ENCODE results near the gene TARS1.

Gene TARS1

GRCh38 chr5:33440482-33441240 is at the start of gene TARS1:
TSS of gene TARS1 (plus strand) at chr5:33440965. CDS start at chr5:33441087, 122 bp downstream.
- DNase-seq = peak; percentile 96

GRCh38 chr5:33398501-33398900 is 42.3 kb upstream of the TARS1 start:
- DNase-seq = no peak

DNA sequence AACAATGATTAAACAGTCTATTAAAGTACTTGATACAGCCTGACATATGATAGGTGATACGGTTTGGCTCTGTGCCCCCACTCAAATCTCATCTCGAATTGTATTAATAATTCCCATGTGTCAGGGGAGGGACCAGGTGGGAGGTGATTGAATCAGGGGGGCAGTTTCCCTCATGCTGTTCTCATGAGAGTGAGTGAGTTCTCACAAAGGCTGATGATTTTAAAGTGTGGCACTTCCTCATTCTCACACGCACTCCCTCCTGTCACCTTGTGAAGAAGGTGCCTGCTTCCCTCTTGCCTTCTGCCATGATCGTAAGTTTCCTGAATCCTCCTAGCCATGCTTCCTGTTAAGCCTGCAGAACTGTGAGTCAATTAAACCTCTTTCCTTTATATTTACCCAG is 40.1 kb upstream of the TARS1 start:
- DNase-seq = no peak

GRCh38 chr5:33401482-33402390 is 39.0 kb upstream of the TARS1 start:
- no peak for DNase-seq

GRCh38 chr5:33403187-33403586 is 37.6 kb upstream of the TARS1 start:
- DNase-seq = no peak

DNA sequence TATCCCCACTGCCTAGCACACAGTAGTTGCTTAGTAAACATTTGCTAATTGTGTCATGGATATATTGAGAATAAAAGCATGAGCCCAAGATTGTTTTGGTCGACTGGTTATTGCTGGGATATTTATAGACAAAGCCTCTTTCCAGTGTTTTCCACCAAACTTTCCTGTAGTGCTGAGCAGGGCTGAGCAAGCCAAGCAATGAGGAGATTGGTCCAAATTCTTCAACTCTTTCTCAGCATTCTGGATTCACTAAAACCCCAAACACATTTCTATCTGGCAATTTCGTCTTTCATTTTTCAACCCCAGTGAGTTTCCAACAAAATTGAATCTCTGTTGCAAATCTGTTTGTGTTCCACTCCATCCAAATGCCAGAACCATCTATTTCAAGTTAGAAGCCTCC is 31.9 kb upstream of the TARS1 start:
- no peak for DNase-seq

GRCh38 chr5:33409435-33410170 is 31.2 kb upstream of the TARS1 start:
- no peak for DNase-seq

- DNase-seq = no peak
These were observed 30.5 kb upstream of the TARS1 start for GRCh38 chr5:33410221-33410620.

- DNase-seq = no peak
These were observed 29.3 kb upstream of the TARS1 start for GRCh38 chr5:33411498-33411897.

- DNase-seq = no peak
These were observed 24.9 kb upstream of the TARS1 start for GRCh38 chr5:33415811-33416354.

- no peak for DNase-seq
These were observed 23.1 kb upstream of the TARS1 start for GRCh38 chr5:33417632-33418031.

- no peak for DNase-seq
These were observed 19.8 kb upstream of the TARS1 start for GRCh38 chr5:33420946-33421345.

DNA sequence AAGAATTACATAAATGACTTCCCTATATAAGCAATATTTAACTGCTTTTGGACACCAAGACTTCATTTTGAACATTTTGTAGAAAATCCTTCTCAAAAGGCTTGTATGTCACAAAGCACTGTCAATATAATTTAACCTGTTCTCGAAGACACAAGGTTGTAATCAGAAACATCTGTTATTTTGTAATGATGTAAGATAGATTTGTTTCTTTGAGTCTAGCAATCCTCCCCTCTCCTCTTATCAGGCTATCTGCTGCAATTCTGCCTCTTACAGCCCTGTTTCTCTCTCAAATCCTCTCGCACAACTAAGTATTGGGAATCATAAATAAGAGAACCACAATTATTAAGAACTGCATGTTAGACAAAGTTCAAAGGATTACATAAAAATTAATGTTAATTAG is 18.6 kb upstream of the TARS1 start:
- DNase-seq = no peak

- no peak for DNase-seq
These were observed 17.6 kb upstream of the TARS1 start for GRCh38 chr5:33423018-33423630.

DNA sequence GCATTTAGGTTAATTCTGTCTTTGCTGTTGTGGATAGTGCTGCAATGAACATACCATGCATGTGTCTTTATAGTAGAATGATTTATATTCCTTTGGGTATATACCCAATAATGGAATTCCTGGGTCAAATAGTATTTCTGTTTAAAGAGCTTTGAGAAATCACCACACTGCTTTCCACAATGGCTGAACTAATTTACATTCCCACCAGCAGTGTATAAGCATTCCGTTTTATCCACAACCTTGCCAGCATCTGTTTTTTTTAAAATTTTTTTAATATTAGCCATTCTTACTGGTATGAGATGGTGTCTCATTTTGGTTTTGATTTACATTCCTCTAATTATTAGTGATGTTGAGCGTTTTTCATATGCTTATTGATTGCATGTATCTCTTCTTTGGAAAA is 15.5 kb upstream of the TARS1 start:
- DNase-seq = no peak

DNA sequence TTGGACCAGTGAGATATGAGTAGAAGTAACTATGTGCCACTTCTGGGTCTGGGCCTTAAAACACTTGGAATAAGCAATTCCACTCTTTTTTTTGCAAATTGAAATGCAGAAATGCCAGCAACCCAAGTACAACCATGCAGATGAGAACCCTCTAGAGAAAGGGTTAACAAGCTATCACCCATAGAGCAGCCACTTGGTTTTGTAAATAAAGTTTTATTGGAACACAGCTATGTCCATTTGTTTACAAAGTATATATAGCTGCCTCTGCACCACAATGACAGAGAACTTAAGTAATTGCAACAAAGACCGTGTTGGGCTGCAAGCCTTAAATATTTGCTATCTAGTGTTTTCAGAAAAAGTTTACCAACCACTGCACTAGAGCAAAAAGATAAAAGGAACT is 9.8 kb upstream of the TARS1 start:
- DNase-seq = no peak

DNA sequence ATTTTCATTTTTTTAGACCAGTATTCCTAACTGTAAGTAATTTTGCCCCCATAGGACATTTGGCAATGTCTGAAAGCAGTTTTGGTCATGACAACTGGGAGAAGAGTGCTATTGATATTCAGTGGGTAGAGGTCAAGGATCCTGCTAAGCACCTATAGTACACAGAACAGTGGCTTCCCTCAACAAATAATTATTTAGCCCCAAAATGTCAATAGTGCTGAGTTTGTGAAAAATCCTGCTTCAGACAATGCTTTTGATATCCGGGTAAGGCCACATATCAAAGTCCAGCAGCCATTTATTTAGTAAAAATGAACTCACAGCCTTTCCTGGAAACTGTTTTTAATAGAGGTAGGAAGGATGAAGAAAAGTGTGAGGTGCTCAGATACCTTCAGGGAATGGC is 8.1 kb upstream of the TARS1 start:
- DNase-seq = no peak

- DNase-seq = no peak
These were observed 7.2 kb upstream of the TARS1 start for GRCh38 chr5:33433303-33434240.

- peak; percentile 64 for DNase-seq
These were observed 4.8 kb upstream of the TARS1 start for GRCh38 chr5:33435893-33436490.

- DNase-seq = no peak
These were observed 1.8 kb upstream of the TARS1 start for GRCh38 chr5:33438996-33439395.

DNA sequence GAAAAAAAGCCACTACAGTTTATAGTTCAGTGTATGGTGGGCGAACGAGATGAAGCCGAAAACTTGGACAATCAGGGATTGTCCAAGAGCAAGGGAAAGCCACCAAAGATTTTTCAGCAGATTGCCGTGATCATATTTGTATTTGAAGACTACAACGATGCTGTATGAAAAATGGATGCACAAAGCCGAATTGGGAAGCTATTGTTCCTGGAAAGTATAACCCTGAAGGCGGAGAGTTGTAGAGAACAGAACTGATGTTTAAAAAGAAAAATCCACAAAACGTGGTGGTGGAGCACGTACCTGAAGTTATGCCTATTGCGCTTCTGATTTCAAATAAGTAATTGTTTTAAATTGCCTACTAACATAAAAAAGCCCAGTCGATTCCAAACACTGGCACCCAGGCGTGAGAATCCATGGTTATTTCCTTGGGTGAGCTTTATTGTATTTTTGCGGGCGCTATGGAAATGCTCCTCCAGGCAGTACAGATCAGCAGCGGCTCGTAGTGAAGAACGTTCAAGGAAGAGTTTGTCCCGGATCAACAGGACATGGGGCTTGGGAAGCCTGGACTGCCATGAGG is 772 bp upstream of the TARS1 start:
- DNase-seq = no peak
